HG03045 (cell line): ENCODE results near the gene FSTL5.

Experiments
- ATAC-seq: cut with Tn5 transposase; IDR thresholded peaks from one replicate; pipeline ENCODE4 v1.9.1; 2021; ENCODE audit warnings: mild to moderate bottlenecking, moderate library complexity; ENCODE audit not compliant: unreplicated experiment

Gene FSTL5

GRCh38 chr4:161505141-161505540 lies 658.7 kb downstream of the FSTL5 start:
- no peak for ATAC-seq

GRCh38 chr4:161498155-161498554 lies 665.6 kb downstream of the FSTL5 start:
- no peak for ATAC-seq

- no peak for ATAC-seq
These were observed 677.3 kb downstream of the FSTL5 start for GRCh38 chr4:161486461-161486860.

GRCh38 chr4:161466316-161466715 lies 697.5 kb downstream of the FSTL5 start:
- ATAC-seq: no peak

GRCh38 chr4:161463436-161463835 lies 700.4 kb downstream of the FSTL5 start:
- ATAC-seq: no peak

- no peak for ATAC-seq
These were observed 705.9 kb downstream of the FSTL5 start for GRCh38 chr4:161457906-161458305.

GRCh38 chr4:161457311-161457710 lies 706.5 kb downstream of the FSTL5 start:
- no peak for ATAC-seq

GRCh38 chr4:161454860-161455259 lies 708.9 kb downstream of the FSTL5 start:
- no peak for ATAC-seq

GRCh38 chr4:161448550-161449180 lies 715.1 kb downstream of the FSTL5 start:
- no peak for ATAC-seq

GRCh38 chr4:161444626-161445025 lies 719.2 kb downstream of the FSTL5 start:
- no peak for ATAC-seq

- no peak for ATAC-seq
These were observed 720.9 kb downstream of the FSTL5 start for GRCh38 chr4:161442921-161443320.

GRCh38 chr4:161438096-161438495 lies 725.7 kb downstream of the FSTL5 start:
- ATAC-seq: no peak

- no peak for ATAC-seq
These were observed 735.4 kb downstream of the FSTL5 start for GRCh38 chr4:161428180-161428965.

GRCh38 chr4:161419822-161420221 lies 744.0 kb downstream of the FSTL5 start:
- no peak for ATAC-seq

GRCh38 chr4:161411901-161412300 lies 751.9 kb downstream of the FSTL5 start:
- no peak for ATAC-seq

- no peak for ATAC-seq
These were observed 759.3 kb downstream of the FSTL5 start for GRCh38 chr4:161404346-161405110.

- ATAC-seq: no peak
These were observed 760.0 kb downstream of the FSTL5 start for GRCh38 chr4:161403781-161404180.

GRCh38 chr4:161393602-161394001 lies 770.2 kb downstream of the FSTL5 start:
- no peak for ATAC-seq

GRCh38 chr4:161382655-161383054 lies 781.1 kb downstream of the FSTL5 start:
- ATAC-seq: no peak

- no peak for ATAC-seq
These were observed 787.5 kb downstream of the FSTL5 start for GRCh38 chr4:161376275-161376674.

GRCh38 chr4:161364681-161365080 lies 799.1 kb downstream of the FSTL5 start:
- ATAC-seq: no peak

- ATAC-seq: no peak
These were observed 802.8 kb downstream of the FSTL5 start for GRCh38 chr4:161360982-161361381.
